Right cardiac atrium (tissue), 5 donors: ENCODE results near the gene CAPN2. TPM values are rescaled to one million over a fixed set of nuclear protein-coding genes. Genes with fewer than 3 reads are reported as not detected.

ENCODE experiments used
- ATAC-seq, 2 donors: fragments of 200-7000 bp; cut with Tn5 transposase; one replicate each; pipeline versions ENCODE4 v1.8.0 to v1.9.1; 2020; ENCODE audit warnings: moderate library complexity in 2 of 2, mild to moderate bottlenecking in 1 of 2
- DNase-seq, 3 donors: peaks; one replicate each; pipeline ENCODE4 v3.0.0-alpha.2; 2020
- H3K27ac ChIP-seq: one replicate; pipeline ENCODE4 v1.5.1; 2013; ENCODE audit warnings: mild to moderate bottlenecking, low read length, control low read depth, moderate library complexity
- H3K27me3 ChIP-seq: one replicate; pipeline ENCODE4 v1.6.1; 2013; ENCODE audit not compliant: control insufficient read depth, insufficient read depth
- H3K4me1 ChIP-seq: one replicate; pipeline ENCODE4 v1.6.1; 2013; ENCODE audit warnings: low read length; ENCODE audit not compliant: control insufficient read depth, insufficient read depth
- H3K4me3 ChIP-seq: one replicate; pipeline ENCODE4 v1.5.1; 2013; ENCODE audit warnings: low read length, control low read depth
- H3K9me3 ChIP-seq: one replicate; pipeline ENCODE4 v1.6.1; 2013; ENCODE audit warnings: low read length; ENCODE audit not compliant: control insufficient read depth
- WGBS: extraction: QIAGEN DNeasy Blood & Tissue Kit; methylation state at CpG from one replicate; pipeline ENCODE4 v1.1.7; 2013; 5-methylcytosine and 5-hydroxymethylcytosine counted together
- intact Hi-C, 4 donors: fragments of 100-400 bp; cut with DNase I; formaldehyde crosslinking; loops; one replicate each; pipeline versions ENCODE4 v1.11.0 to v1.14.0; 2022 to 2023
- polyA plus RNA-seq: library from polyadenylated mRNA; stranded (reverse); fragments of 200-250 nt; gene quantifications from one replicate; pipeline ENCODE4 v1.2.3, GENCODE V29; 2013
- total RNA-seq, 4 donors: library from RNA; stranded (reverse); fragmentation: NEBNext Ultra II Directional; extraction: Animal tissue kit (Norgen Biotek cat#: 25700); gene quantifications; one replicate each; pipeline ENCODE4 v1.2.1, GENCODE V29; 2021
- donor health status: healthy with polysubstance abuse.
- donor health status: DM: no; HTN: yes; CAD: no.
- donor health status: DM: no; HTN: no; CAD: no.
- donor health status: DM: no; HTN: yes; CAD: no; lungs with severe emphysema.
- donor health status: DM: yes; HTN: yes; CAD: no.

CAPN2 gene
- total and polyA plus RNA-seq, 5 donors: 52.7 to 91.6 (median 71.2) TPM

- Histone ChIP-seq H3K4me3 (no peak overlapping the region), H3K9me3 (no peaks in the 10 kb centered on the region), H3K27me3 (no peaks in the 10 kb centered on the region), H3K4me1 (no peaks in the 10 kb centered on the region), H3K27ac (no peak overlapping the region)
- intact Hi-C loops: loop anchor here in 1 of 4 donors (5.0 kb wide), 1 partner anchor 543 kb away; no protein-coding TSS in a partner anchor
- ATAC-seq: no peak
- WGBS: 97% methylated on average over 2 of the region's 2 CpGs
- no peak for DNase-seq
Measured at GRCh38 chr1:223680188-223680587, 32.2 kb upstream of the CAPN2 start.

- Histone ChIP-seq H3K27ac (no peak overlapping the region), H3K4me3 (no peak overlapping the region), H3K27me3 (no peaks in the 10 kb centered on the region), H3K4me1 (no peaks in the 10 kb centered on the region), H3K9me3 (no peaks in the 10 kb centered on the region)
- DNase-seq (no peak), ATAC-seq (no peak)
- intact Hi-C loops: loop anchor here in 2 of 4 donors (2.0 to 5.0 kb wide), 2 partner anchors 545 to 548 kb away; no protein-coding TSS in a partner anchor
- 73% methylated on average over 3 of the region's 3 CpGs for WGBS
Measured at GRCh38 chr1:223682502-223682901, 29.8 kb upstream of the CAPN2 start.

- Histone ChIP-seq H3K9me3 (no peaks in the 10 kb centered on the region), H3K4me3 (no peak overlapping the region), H3K27ac (no peak overlapping the region), H3K27me3 (no peaks in the 10 kb centered on the region), H3K4me1 (no peaks in the 10 kb centered on the region)
- intact Hi-C loops: loop anchor here in 2 of 4 donors (2.0 to 5.0 kb wide), 2 partner anchors 547 to 549 kb away; no protein-coding TSS in a partner anchor
- peak; percentile 27 to 68 (median 50) for DNase-seq
- WGBS: 65% methylated on average over 9 of the region's 9 CpGs
- ATAC-seq: peak; percentile 43 to 64
Measured at GRCh38 chr1:223683586-223684487, 28.5 kb upstream of the CAPN2 start.

GRCh38 chr1:223684488-223684792 lies 27.9 kb upstream of the CAPN2 start:
- ATAC-seq: no peak
- Histone ChIP-seq H3K4me3 (no peak overlapping the region), H3K4me1 (no peaks in the 10 kb centered on the region), H3K27ac (no peak overlapping the region), H3K9me3 (no peaks in the 10 kb centered on the region), H3K27me3 (no peaks in the 10 kb centered on the region)
- DNase-seq: no peak
- 86% methylated on average over 3 of the region's 3 CpGs for WGBS
- intact Hi-C loops: loop anchor here in 1 of 4 donors (5.0 kb wide), 1 partner anchor 547 kb away; no protein-coding TSS in a partner anchor

- intact Hi-C loops: no loop called here
- WGBS: 72% methylated on average over 4 of the region's 4 CpGs
- H3K27ac ChIP-seq: no peak overlapping the region
- H3K27me3 ChIP-seq: no peaks in the 10 kb centered on the region
- no peaks in the 10 kb centered on the region for H3K9me3 ChIP-seq
- H3K4me3 ChIP-seq: no peak overlapping the region
- no peak for ATAC-seq
- no peak for DNase-seq
- no peaks in the 10 kb centered on the region for H3K4me1 ChIP-seq
Measured at GRCh38 chr1:223691121-223691520, 21.2 kb upstream of the CAPN2 start.

- intact Hi-C loops: loop anchor here in 2 of 4 donors (5.0 kb wide), 1 partner anchor 52 kb away; no protein-coding TSS in a partner anchor
- H3K4me3 ChIP-seq: no peak overlapping the region
- H3K27me3 ChIP-seq: no peaks in the 10 kb centered on the region
- DNase-seq: no peak
- no peaks in the 10 kb centered on the region for H3K4me1 ChIP-seq
- H3K9me3 ChIP-seq: no peaks in the 10 kb centered on the region
- WGBS: 71% methylated on average over 8 of the region's 8 CpGs
- no peak overlapping the region for H3K27ac ChIP-seq
- no peak for ATAC-seq
Measured at GRCh38 chr1:223695014-223695548, 17.3 kb upstream of the CAPN2 start.

GRCh38 chr1:223695941-223696340 lies 16.4 kb upstream of the CAPN2 start:
- H3K27ac ChIP-seq: no peak overlapping the region
- H3K4me3 ChIP-seq: no peak overlapping the region
- WGBS: 65% methylated on average over 5 of the region's 5 CpGs
- no peaks in the 10 kb centered on the region for H3K27me3 ChIP-seq
- H3K4me1 ChIP-seq: no peaks in the 10 kb centered on the region
- DNase-seq: no peak
- no peak for ATAC-seq
- H3K9me3 ChIP-seq: no peaks in the 10 kb centered on the region
- intact Hi-C loops: loop anchor here in 2 of 4 donors (5.0 kb wide), 1 partner anchor 51 kb away; no protein-coding TSS in a partner anchor

- Histone ChIP-seq H3K27me3 (no peaks in the 10 kb centered on the region), H3K9me3 (no peaks in the 10 kb centered on the region), H3K27ac (no peak overlapping the region), H3K4me3 (no peak overlapping the region), H3K4me1 (peaks cover 11% of the 10 kb centered on the region)
- ATAC-seq: no peak
- intact Hi-C loops: no loop called here
- 76% methylated on average over 5 of the region's 5 CpGs for WGBS
- DNase-seq: no peak
Measured at GRCh38 chr1:223700388-223700918, 11.9 kb upstream of the CAPN2 start.

GRCh38 chr1:223700942-223701637 lies 11.2 kb upstream of the CAPN2 start:
- Histone ChIP-seq H3K9me3 (no peaks in the 10 kb centered on the region), H3K27me3 (no peaks in the 10 kb centered on the region), H3K4me3 (no peak overlapping the region), H3K27ac (peak overlapping the region; percentile 48), H3K4me1 (peaks cover 15% of the 10 kb centered on the region)
- DNase-seq (peak in 2 of 3 donors; percentile 46 to 56), ATAC-seq (peak; percentile 34 to 53)
- 63% methylated on average over 8 of the region's 8 CpGs for WGBS
- intact Hi-C loops: no loop called here

GRCh38 chr1:223702735-223703667 lies 9.3 kb upstream of the CAPN2 start:
- ATAC-seq (no peak), DNase-seq (no peak)
- peaks cover 24% of the 10 kb centered on the region for H3K4me1 ChIP-seq
- intact Hi-C loops: no loop called here
- no peak overlapping the region for H3K27ac ChIP-seq
- H3K4me3 ChIP-seq: no peak overlapping the region
- H3K9me3 ChIP-seq: no peaks in the 10 kb centered on the region
- no peaks in the 10 kb centered on the region for H3K27me3 ChIP-seq
- 91% methylated on average over 4 of the region's 4 CpGs for WGBS
